ENCODE data around the gene EIF2D. TPM values are rescaled to one million over a fixed set of nuclear protein-coding genes. Genes with fewer than 3 reads are reported as not detected.
"Not testable (repeated sequence)": the region's sequence is repeated elsewhere in the genome, so short reads cannot be mapped to it uniquely, and the experiment has no call there.

The EIF2D gene
- total RNA-seq, 1 donor: 47.9 TPM

GRCh38 chr1:206582537-206582936 lies 29.7 kb downstream of the EIF2D start:
- no peak overlapping the region for H3K4me3 ChIP-seq (ENCODE audit: low read depth, low read length)
- DNase-seq (ENCODE audit: low read depth): no peak
- TF ChIP-seq CTCF (IDR thresholded peaks at IDR 0.05; ENCODE audit: insufficient read depth, low read depth, low read length): no peak

- DNase-seq (ENCODE audit: low read depth): no peak
- H3K4me3 ChIP-seq (ENCODE audit: low read depth, low read length): no peak overlapping the region
- no peak for TF ChIP-seq CTCF (IDR thresholded peaks at IDR 0.05; ENCODE audit: insufficient read depth, low read depth, low read length)
These were observed 30.7 kb downstream of the EIF2D start for GRCh38 chr1:206581571-206581981.

- not testable (repeated sequence) for H3K4me3 ChIP-seq (ENCODE audit: low read depth, low read length); DNase-seq (ENCODE audit: low read depth)
These were observed 31.2 kb downstream of the EIF2D start for GRCh38 chr1:206581114-206581497.

- DNase-seq (ENCODE audit: low read depth): no peak
- no peak for TF ChIP-seq CTCF (IDR thresholded peaks at IDR 0.05; ENCODE audit: insufficient read depth, low read depth, low read length)
These were observed 31.7 kb downstream of the EIF2D start for GRCh38 chr1:206580438-206581113.

GRCh38 chr1:206579747-206580437 lies 32.4 kb downstream of the EIF2D start:
- no peak for DNase-seq (ENCODE audit: low read depth)
- no peak overlapping the region for H3K4me3 ChIP-seq (ENCODE audit: low read depth, low read length)
- TF ChIP-seq CTCF (IDR thresholded peaks at IDR 0.05; ENCODE audit: insufficient read depth, low read depth, low read length): no peak

More at GRCh38 chr1:206580438-206581113, 31.7 kb downstream of the EIF2D start:
- H3K4me3 ChIP-seq (ENCODE audit: low read depth, low read length): no peak overlapping the region

- H3K4me3 ChIP-seq (ENCODE audit: low read depth, low read length): no peak overlapping the region
- no peak for DNase-seq (ENCODE audit: low read depth)
- no peak for TF ChIP-seq CTCF (IDR thresholded peaks at IDR 0.05; ENCODE audit: insufficient read depth, low read depth, low read length)
These were observed 33.3 kb downstream of the EIF2D start for GRCh38 chr1:206578978-206579374.

- H3K4me3 ChIP-seq (ENCODE audit: low read depth, low read length): no peak overlapping the region
- TF ChIP-seq CTCF (IDR thresholded peaks at IDR 0.05; ENCODE audit: insufficient read depth, low read depth, low read length): no peak
- no peak for DNase-seq (ENCODE audit: low read depth)
These were observed 33.9 kb downstream of the EIF2D start for GRCh38 chr1:206578068-206578977.
